GM06990 (cell line): ENCODE results near the gene CACNB4.
A peak's percentile ranks its signal among the peaks of the same experiment; 100 is the strongest.

Source experiments
- DNase-seq: peaks from one replicate; pipeline ENCODE4 v3.0.0-alpha.2; 2011; ENCODE audit not compliant: insufficient read length; ENCODE audit errors: extremely low read depth
- H3K27me3 ChIP-seq: replicated peaks from 2 replicates; pipeline ENCODE4 v1.6.0; 2011; ENCODE audit warnings: low read length; ENCODE audit not compliant: control insufficient read depth, insufficient read depth
- H3K36me3 ChIP-seq: 2 replicates; pipeline ENCODE4 v1.5.1; 2011; ENCODE audit warnings: low read length; ENCODE audit not compliant: control insufficient read depth, insufficient read depth
- H3K4me3 ChIP-seq: replicated peaks from 2 replicates; pipeline ENCODE4 v1.5.1; 2011; ENCODE audit warnings: low read depth, mild to moderate bottlenecking, control low read depth, low read length
- TF ChIP-seq, protein P1 (sequence below): IDR thresholded peaks from 2 replicates; pipeline ENCODE4 v1.5.1; 2011; ENCODE audit warnings: low read length, control low read depth, mild to moderate bottlenecking, inconsistent platforms; ENCODE audit not compliant: insufficient read depth, poor library complexity, severe bottlenecking

Gene CACNB4

GRCh38 chr2:152103271-152103670 lies 4.4 kb upstream of the CACNB4 start:
- TF ChIP-seq, protein P1, sequence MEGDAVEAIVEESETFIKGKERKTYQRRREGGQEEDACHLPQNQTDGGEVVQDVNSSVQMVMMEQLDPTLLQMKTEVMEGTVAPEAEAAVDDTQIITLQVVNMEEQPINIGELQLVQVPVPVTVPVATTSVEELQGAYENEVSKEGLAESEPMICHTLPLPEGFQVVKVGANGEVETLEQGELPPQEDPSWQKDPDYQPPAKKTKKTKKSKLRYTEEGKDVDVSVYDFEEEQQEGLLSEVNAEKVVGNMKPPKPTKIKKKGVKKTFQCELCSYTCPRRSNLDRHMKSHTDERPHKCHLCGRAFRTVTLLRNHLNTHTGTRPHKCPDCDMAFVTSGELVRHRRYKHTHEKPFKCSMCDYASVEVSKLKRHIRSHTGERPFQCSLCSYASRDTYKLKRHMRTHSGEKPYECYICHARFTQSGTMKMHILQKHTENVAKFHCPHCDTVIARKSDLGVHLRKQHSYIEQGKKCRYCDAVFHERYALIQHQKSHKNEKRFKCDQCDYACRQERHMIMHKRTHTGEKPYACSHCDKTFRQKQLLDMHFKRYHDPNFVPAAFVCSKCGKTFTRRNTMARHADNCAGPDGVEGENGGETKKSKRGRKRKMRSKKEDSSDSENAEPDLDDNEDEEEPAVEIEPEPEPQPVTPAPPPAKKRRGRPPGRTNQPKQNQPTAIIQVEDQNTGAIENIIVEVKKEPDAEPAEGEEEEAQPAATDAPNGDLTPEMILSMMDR, result no peak

DNA sequence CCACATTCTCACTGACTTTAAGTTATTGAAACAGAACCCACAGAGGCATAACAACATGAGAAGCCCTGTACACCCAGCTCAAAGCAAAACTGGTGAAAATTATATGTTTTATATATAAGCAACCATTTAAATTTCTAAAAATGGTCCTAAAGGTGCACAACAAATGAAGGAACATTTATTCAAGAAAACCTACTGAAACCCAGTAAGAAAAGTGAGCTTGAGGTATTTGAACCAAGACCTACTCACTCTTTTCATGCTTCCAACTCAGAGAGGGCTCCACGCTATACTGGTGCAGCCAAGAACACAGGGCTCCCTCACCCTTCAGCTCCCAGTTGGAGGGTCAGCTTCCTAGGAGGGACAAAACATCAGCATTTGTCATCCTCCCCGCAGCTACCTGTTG lies 2.1 kb upstream of the CACNB4 start:
- Histone ChIP-seq H3K36me3 (no peaks in the 10 kb centered on the region), H3K4me3 (no peak overlapping the region), H3K27me3 (no peaks in the 10 kb centered on the region)
- DNase-seq, result no peak
- TF ChIP-seq, protein P1, result no peak

More at GRCh38 chr2:152103271-152103670, 4.4 kb upstream of the CACNB4 start:
- Histone ChIP-seq H3K4me3 (no peak overlapping the region), H3K27me3 (no peaks in the 10 kb centered on the region), H3K36me3 (no peaks in the 10 kb centered on the region)
- DNase-seq, result no peak

DNA sequence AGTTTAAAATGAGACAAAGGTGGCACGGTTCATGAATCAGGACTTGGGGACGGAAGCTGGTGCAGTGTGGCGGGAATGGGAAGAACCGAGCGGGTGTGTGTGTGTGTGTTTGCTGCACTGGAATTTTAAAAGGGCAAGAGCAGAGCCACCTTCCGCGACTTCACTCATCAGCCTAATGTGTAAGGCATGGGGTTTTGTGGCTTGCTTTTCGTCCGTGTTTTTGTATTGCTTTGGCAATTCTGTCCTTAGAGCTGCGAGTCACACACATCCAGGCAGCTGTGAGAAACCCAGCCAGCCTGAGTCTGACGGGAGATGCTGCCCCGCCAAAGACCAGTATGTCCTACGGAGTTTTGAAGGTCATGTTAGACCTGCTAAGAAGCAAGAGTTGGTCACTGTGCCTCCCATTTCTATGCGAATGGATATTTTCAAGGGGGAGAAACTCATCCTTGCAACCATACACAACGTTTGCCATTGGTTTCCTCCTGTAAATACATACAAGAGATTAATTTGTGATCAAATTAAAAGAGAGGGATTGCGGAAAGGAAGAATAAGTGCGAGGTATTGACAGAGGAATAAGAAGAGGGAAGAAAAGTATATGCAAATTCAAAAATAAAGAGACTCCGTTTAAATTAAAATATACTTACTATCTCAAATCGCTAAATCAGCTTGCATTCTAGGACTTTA lies 665 bp upstream of the CACNB4 start:
- DNase-seq, result no peak
- Histone ChIP-seq H3K36me3 (no peaks in the 10 kb centered on the region), H3K4me3 (peak overlapping the region; percentile 78), H3K27me3 (no peaks in the 10 kb centered on the region)
- TF ChIP-seq, protein P1, result no peak

GRCh38 chr2:152097801-152098495 lies 896 bp downstream of the CACNB4 start:
- H3K4me3 ChIP-seq, result peak overlapping the region; percentile 78
- no peaks in the 10 kb centered on the region for H3K36me3 ChIP-seq
- DNase-seq, result peak; percentile 36
- TF ChIP-seq, protein P1, result no peak
- H3K27me3 ChIP-seq, result no peaks in the 10 kb centered on the region

DNA sequence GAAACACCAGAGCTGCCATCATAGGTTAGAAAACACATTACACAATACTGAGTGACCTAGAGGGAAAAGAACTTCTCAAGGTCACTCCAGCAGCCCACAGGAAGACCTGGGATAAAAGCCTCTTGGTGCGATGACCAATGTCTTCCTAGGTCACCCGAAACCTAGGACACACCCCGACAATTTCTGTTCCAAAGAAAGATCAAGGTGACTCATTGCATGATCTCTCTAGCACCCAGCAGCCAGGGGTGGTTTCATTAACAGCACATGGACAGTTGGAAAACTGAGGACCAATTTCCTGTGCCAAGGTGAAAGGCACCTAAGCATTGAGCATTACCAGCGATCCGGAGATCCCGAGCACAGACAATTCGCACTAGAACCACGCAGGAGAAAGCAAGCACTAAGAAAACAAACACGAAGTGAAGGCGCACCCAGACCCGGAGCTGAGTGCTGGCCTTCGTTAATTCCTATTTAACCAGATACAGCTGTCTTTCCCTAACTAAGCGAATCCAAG lies 1.5 kb downstream of the CACNB4 start:
- H3K4me3 ChIP-seq, result peak overlapping the region; percentile 78
- H3K36me3 ChIP-seq, result no peaks in the 10 kb centered on the region
- DNase-seq, result no peak
- TF ChIP-seq, protein P1, result no peak
- H3K27me3 ChIP-seq, result no peaks in the 10 kb centered on the region
